MM.1S (cell line): Measurements from ENCODE around the gene STK38L.

Experiments used
- DNase-seq: peaks from one replicate; pipeline ENCODE4 v3.0.0-alpha.2; 2015
- H2AFZ ChIP-seq: fragments of 300-600 bp; sonication (generic); 2 replicates; pipeline ENCODE4 v1.6.0; 2016; ENCODE audit warnings: antibody characterized with exemption, low read length
- H3F3A ChIP-seq: fragments of 300-600 bp; sonication (generic); 2 replicates; pipeline ENCODE4 v1.6.1; 2016; ENCODE audit warnings: mild to moderate bottlenecking, antibody characterized with exemption, low read length, moderate library complexity, mixed read lengths; ENCODE audit not compliant: insufficient read depth
- H3K27ac ChIP-seq: fragments of 300-600 bp; sonication (generic); 2 replicates; pipeline ENCODE4 v1.5.1; 2016; ENCODE audit warnings: mild to moderate bottlenecking, low read length
- H3K27me3 ChIP-seq: fragments of 300-600 bp; sonication (generic); replicated peaks from 2 replicates; pipeline ENCODE4 v1.6.0; 2016; ENCODE audit warnings: low read length; ENCODE audit not compliant: insufficient read depth
- H3K36me3 ChIP-seq: fragments of 300-600 bp; sonication (generic); replicated peaks from 2 replicates; pipeline ENCODE4 v1.6.1; 2016; ENCODE audit warnings: mild to moderate bottlenecking, low read length, mixed read lengths; ENCODE audit not compliant: insufficient read depth
- H3K4me1 ChIP-seq: fragments of 300-600 bp; sonication (generic); 2 replicates; pipeline ENCODE4 v1.6.1; 2016; ENCODE audit warnings: low read length, mixed read lengths
- H3K4me2 ChIP-seq: fragments of 300-600 bp; sonication (generic); 2 replicates; pipeline ENCODE4 v1.6.0; 2016; ENCODE audit warnings: low read depth, low read length
- H3K4me3 ChIP-seq: fragments of 300-600 bp; sonication (generic); 2 replicates; pipeline ENCODE4 v1.5.1; 2016; ENCODE audit warnings: low read length, mixed read lengths
- H3K79me2 ChIP-seq: fragments of 300-600 bp; sonication (generic); 2 replicates; pipeline ENCODE4 v1.6.1; 2016; ENCODE audit warnings: mixed run types, low read length, mixed read lengths
- H3K9ac ChIP-seq: fragments of 300-600 bp; sonication (generic); 2 replicates; pipeline ENCODE4 v1.6.1; 2016; ENCODE audit warnings: low read length, mixed read lengths
- H3K9me2 ChIP-seq: fragments of 300-600 bp; sonication (generic); replicated peaks from 2 replicates; pipeline ENCODE4 v1.6.1; 2016; ENCODE audit warnings: mild to moderate bottlenecking, low read length, mixed read lengths; ENCODE audit not compliant: insufficient read depth
- H3K9me3 ChIP-seq: fragments of 300-600 bp; sonication (generic); replicated peaks from 2 replicates; pipeline ENCODE4 v1.6.1; 2016; ENCODE audit warnings: mild to moderate bottlenecking, low read length, mixed read lengths; ENCODE audit not compliant: insufficient read depth
- H4K20me1 ChIP-seq: fragments of 300-600 bp; sonication (generic); 2 replicates; pipeline ENCODE4 v1.6.1; 2016; ENCODE audit warnings: mild to moderate bottlenecking, low read length, moderate library complexity, mixed read lengths; ENCODE audit not compliant: insufficient read depth
- CTCF ChIP-seq: fragments of 300-600 bp; sonication (generic); IDR thresholded peaks from 2 replicates; pipeline ENCODE4 v1.5.1; 2016; ENCODE audit warnings: antibody characterized with exemption, low read length, mixed read lengths
- EZH2 ChIP-seq: fragments of 300-600 bp; sonication (generic); optimal IDR thresholded peaks from 2 replicates; pipeline ENCODE3; 2017; ENCODE audit warnings: low read depth, mild to moderate bottlenecking, antibody characterized with exemption, low read length, mixed read lengths
- EZH2phosphoT487 ChIP-seq: fragments of 300-600 bp; sonication (generic); IDR thresholded peaks from 2 replicates; pipeline ENCODE4 v1.6.1; 2018; ENCODE audit warnings: antibody characterized with exemption, low read length

The STK38L gene

GRCh38 chr12:27220055-27220987, 23.8 kb upstream of the STK38L start:
- peak overlapping the region; percentile 5; the same call in 1 of the 2 replicates for H3K4me2 ChIP-seq

GRCh38 chr12:27220988-27221345, 23.1 kb upstream of the STK38L start:
- Histone ChIP-seq H3K36me3 (no peaks in the 10 kb centered on the region), H4K20me1 (no peaks in the 10 kb centered on the region), H3K27ac (peak overlapping the region; percentile 90), H3K4me1 (peaks cover 40% of the 10 kb centered on the region), H3K79me2 (no peaks in the 10 kb centered on the region), H3K27me3 (no peaks in the 10 kb centered on the region), H3F3A (peaks cover 38% of the 10 kb centered on the region), H3K9ac (peak overlapping the region; percentile 73; the same call in 1 of the 2 replicates), H3K4me3 (peak overlapping the region; percentile 54), H3K9me3 (no peaks in the 10 kb centered on the region), H2AFZ (0 out of 2 replicates have a peak overlapping the region, but pooled peaks have one; percentile 26), H3K9me2 (no peaks in the 10 kb centered on the region), H3K4me2 (peak overlapping the region; percentile 88; the same call in 1 of the 2 replicates)
- DNase-seq: no peak
- TF ChIP-seq EZH2phosphoT487: no peak
- no peak for TF ChIP-seq EZH2
- TF ChIP-seq CTCF: no peak

More at GRCh38 chr12:27220055-27220987, 23.8 kb upstream of the STK38L start:
- H3K9ac ChIP-seq: 0 out of 2 replicates have a peak overlapping the region, but pooled peaks have one; percentile 8
- TF ChIP-seq EZH2phosphoT487: no peak
- TF ChIP-seq CTCF: no peak
- no peak for TF ChIP-seq EZH2
- peaks cover 38% of the 10 kb centered on the region for H3K4me1 ChIP-seq
- no peaks in the 10 kb centered on the region for H4K20me1 ChIP-seq
- H3K4me3 ChIP-seq: no peak overlapping the region
- H3K27ac ChIP-seq: peak overlapping the region; percentile 90; the same call in 1 of the 2 replicates
- no peaks in the 10 kb centered on the region for H3K36me3 ChIP-seq
- no peaks in the 10 kb centered on the region for H3K27me3 ChIP-seq
- no peaks in the 10 kb centered on the region for H3K9me2 ChIP-seq
- peak; percentile 38 for DNase-seq
- H3K9me3 ChIP-seq: no peaks in the 10 kb centered on the region
- peaks cover 38% of the 10 kb centered on the region for H3F3A ChIP-seq
- no peaks in the 10 kb centered on the region for H3K79me2 ChIP-seq
- H2AFZ ChIP-seq: peak overlapping the region; percentile 53

GRCh38 chr12:27221625-27222387, 22.3 kb upstream of the STK38L start:
- Histone ChIP-seq H3K9ac (peak overlapping the region; percentile 73), H3F3A (peaks cover 38% of the 10 kb centered on the region), H3K4me2 (peak overlapping the region; percentile 88), H3K4me3 (peak overlapping the region; percentile 54), H3K79me2 (no peaks in the 10 kb centered on the region), H3K27ac (peak overlapping the region; percentile 90), H3K36me3 (no peaks in the 10 kb centered on the region), H3K9me3 (no peaks in the 10 kb centered on the region), H4K20me1 (no peaks in the 10 kb centered on the region), H3K9me2 (no peaks in the 10 kb centered on the region), H3K4me1 (peaks cover 47% of the 10 kb centered on the region), H3K27me3 (no peaks in the 10 kb centered on the region), H2AFZ (peak overlapping the region; percentile 26; the same call in 1 of the 2 replicates)
- TF ChIP-seq EZH2phosphoT487: no peak
- peak; percentile 44 for TF ChIP-seq CTCF
- DNase-seq: peak; percentile 92
